Mesendoderm (in vitro differentiated cells): Measurements from ENCODE around the gene TNIP3.

Experiments used
- DNase-seq: peaks from one replicate; pipeline ENCODE4 v3.0.0; 2013
- H2AK5ac ChIP-seq: 2 replicates; pipeline ENCODE4 v1.6.1; 2013; ENCODE audit warnings: low read length, inconsistent platforms
- H2BK120ac ChIP-seq: 2 replicates; pipeline ENCODE4 v1.6.1; 2013; ENCODE audit warnings: low read depth, mild to moderate bottlenecking, low read length, moderate library complexity, mixed read lengths
- H2BK15ac ChIP-seq: replicated peaks from 2 replicates; pipeline ENCODE4 v1.6.1; 2013; ENCODE audit warnings: low read depth, mild to moderate bottlenecking, moderate library complexity
- H2BK5ac ChIP-seq: 2 replicates; pipeline ENCODE4 v1.6.1; 2013; ENCODE audit warnings: low read length, inconsistent platforms
- H3K18ac ChIP-seq: 2 replicates; pipeline ENCODE4 v1.6.1; 2013; ENCODE audit warnings: mild to moderate bottlenecking, low read length, mixed read lengths
- H3K23ac ChIP-seq: one replicate; pipeline ENCODE4 v1.6.1; 2013; ENCODE audit warnings: low read length
- H3K27ac ChIP-seq: 2 replicates; pipeline ENCODE4 v1.5.1; 2013; ENCODE audit warnings: low read depth, mild to moderate bottlenecking, inconsistent platforms, low read length, moderate library complexity
- H3K27me3 ChIP-seq: 2 replicates; pipeline ENCODE4 v1.6.1; 2013; ENCODE audit warnings: low read length, control low read depth, mild to moderate bottlenecking, inconsistent platforms; ENCODE audit not compliant: insufficient read depth, poor library complexity
- H3K36me3 ChIP-seq: 2 replicates; pipeline ENCODE4 v1.6.1; 2013; ENCODE audit warnings: low read length, inconsistent platforms; ENCODE audit not compliant: control insufficient read depth, insufficient read depth
- H3K4ac ChIP-seq: one replicate; pipeline ENCODE4 v1.6.1; 2013; ENCODE audit warnings: low read depth, mild to moderate bottlenecking, low read length, moderate library complexity
- H3K4me1 ChIP-seq: 2 replicates; pipeline ENCODE4 v1.6.1; 2013; ENCODE audit warnings: low read depth, low read length, inconsistent platforms; ENCODE audit not compliant: control insufficient read depth
- H3K4me2 ChIP-seq: 2 replicates; pipeline ENCODE4 v1.6.1; 2013; ENCODE audit warnings: low read length
- H3K4me3 ChIP-seq: 2 replicates; pipeline ENCODE4 v1.5.1; 2013; ENCODE audit warnings: mild to moderate bottlenecking, low read length
- H3K56ac ChIP-seq: one replicate; pipeline ENCODE4 v1.6.1; 2013; ENCODE audit warnings: low read length
- H3K79me1 ChIP-seq: 2 replicates; pipeline ENCODE4 v1.6.1; 2013; ENCODE audit warnings: low read length, inconsistent platforms
- H3K79me2 ChIP-seq: 2 replicates; pipeline ENCODE4 v1.6.1; 2013; ENCODE audit warnings: mild to moderate bottlenecking, low read length; ENCODE audit not compliant: control insufficient read depth, insufficient read depth
- H3K9ac ChIP-seq: 2 replicates; pipeline ENCODE4 v1.6.1; 2013; ENCODE audit warnings: low read length, inconsistent platforms
- H4K5ac ChIP-seq: one replicate; pipeline ENCODE4 v1.6.1; 2013; ENCODE audit warnings: low read length
- H4K8ac ChIP-seq: one replicate; pipeline ENCODE4 v1.6.1; 2013; ENCODE audit warnings: low read depth, mild to moderate bottlenecking, control low read depth, low read length, moderate library complexity
- WGBS: extraction: QIAGEN DNeasy Blood & Tissue Kit; methylation state at CpG from one replicate; pipeline ENCODE4 v1.1.7; 2013; ENCODE audit warnings: low lambda C conversion rate, missing lambda C conversion rate; ENCODE audit not compliant: insufficient coverage; ENCODE audit errors: extremely low coverage; 5-methylcytosine and 5-hydroxymethylcytosine counted together

TNIP3 gene

DNA sequence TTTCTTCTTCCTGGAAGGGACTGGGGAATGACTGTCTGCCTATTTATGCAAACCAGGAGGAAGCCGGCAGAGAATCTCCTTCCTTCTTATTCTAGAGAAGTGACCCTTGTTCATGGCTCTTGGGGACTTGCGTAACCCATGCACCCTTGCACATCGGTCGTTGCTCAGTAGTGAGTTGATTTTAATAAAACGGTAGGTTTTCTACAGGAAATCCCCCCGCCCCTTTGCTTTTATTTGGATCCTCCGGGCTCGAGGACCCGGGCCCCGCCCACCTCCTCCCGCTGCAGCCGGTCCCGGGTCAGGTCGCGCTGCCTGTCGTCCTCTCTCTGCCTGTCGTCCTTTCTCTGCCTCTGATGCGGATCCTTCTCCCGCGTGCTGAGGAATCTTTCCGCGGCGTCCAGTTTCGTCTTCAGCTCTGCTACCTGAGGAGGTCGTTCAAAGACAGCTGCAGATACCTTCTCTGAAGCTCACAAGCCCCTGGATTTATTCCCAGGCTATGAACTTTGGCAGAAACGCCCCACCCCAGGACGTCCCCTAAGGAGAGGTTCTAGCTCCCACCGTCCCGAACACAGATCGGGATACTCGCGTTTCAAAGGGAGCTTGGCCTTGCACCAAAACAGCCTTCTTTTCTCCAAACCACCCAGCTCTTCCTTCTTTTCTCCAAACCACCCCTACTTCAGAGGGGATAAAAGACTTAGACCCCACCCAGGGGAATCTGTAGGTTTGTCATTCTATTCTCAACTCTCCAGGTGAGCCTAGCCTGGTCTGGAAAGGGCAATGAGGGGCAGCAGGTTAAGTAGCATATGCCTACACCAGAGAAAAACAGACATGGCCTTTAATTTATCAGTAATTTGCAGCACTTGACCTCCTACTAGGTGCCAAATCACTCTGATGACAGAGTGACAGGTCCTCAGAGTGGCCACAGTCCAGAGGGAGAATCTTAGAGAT is 7.0 kb downstream of the TNIP3 start:
- Histone ChIP-seq H3K27me3 (no peaks in the 10 kb centered on the region), H3K4me2 (peak overlapping the region; percentile 72), H3K79me1 (no peaks in the 10 kb centered on the region), H3K27ac (no peak overlapping the region), H3K4me1 (no peaks in the 10 kb centered on the region), H2BK5ac (no peak overlapping the region), H2BK120ac (no peak overlapping the region), H4K8ac (no peak overlapping the region), H3K56ac (peak overlapping the region; percentile 77), H3K4ac (no peak overlapping the region), H2AK5ac (no peak overlapping the region), H3K4me3 (peak overlapping the region; percentile 62), H3K79me2 (no peaks in the 10 kb centered on the region), H3K18ac (peak overlapping the region; percentile 4), H3K36me3 (no peaks in the 10 kb centered on the region), H3K9ac (peak overlapping the region; percentile 58), H3K23ac (no peak overlapping the region), H2BK15ac (no peak overlapping the region), H4K5ac (no peak overlapping the region)
- no CpG with 5 or more reads among the region's 32 CpGs for WGBS
- DNase-seq, result peak; percentile 77

DNA sequence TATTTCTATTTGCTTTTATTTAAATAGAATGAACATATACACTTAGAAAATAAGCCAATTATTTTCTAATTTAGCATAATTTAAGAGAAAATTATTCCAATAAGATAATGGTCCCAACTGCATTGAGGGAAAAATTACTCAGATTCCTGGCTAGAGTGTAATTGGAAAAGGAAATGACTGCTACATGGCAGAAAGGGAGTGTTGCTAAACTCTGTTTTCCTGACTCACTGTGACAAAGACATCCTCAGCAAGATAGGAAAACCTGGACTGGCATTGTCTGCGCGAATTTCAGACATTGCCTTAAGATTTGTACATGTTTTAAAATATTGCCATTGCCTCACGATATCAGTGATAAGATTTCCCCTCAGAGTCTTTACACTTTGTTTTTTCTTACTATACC is 8.2 kb downstream of the TNIP3 start:
- no peaks in the 10 kb centered on the region for H3K36me3 ChIP-seq
- no peak overlapping the region for H2AK5ac ChIP-seq
- no peak overlapping the region for H3K9ac ChIP-seq
- H2BK15ac ChIP-seq, result no peak overlapping the region
- no peak overlapping the region for H4K8ac ChIP-seq
- no peaks in the 10 kb centered on the region for H3K79me2 ChIP-seq
- H3K27me3 ChIP-seq, result no peaks in the 10 kb centered on the region
- H3K4me2 ChIP-seq, result no peak overlapping the region
- no peak overlapping the region for H3K56ac ChIP-seq
- no peaks in the 10 kb centered on the region for H3K79me1 ChIP-seq
- H3K27ac ChIP-seq, result no peak overlapping the region
- no peak overlapping the region for H4K5ac ChIP-seq
- H3K18ac ChIP-seq, result no peak overlapping the region
- peak; percentile 79 for DNase-seq
- H3K4me3 ChIP-seq, result no peak overlapping the region
- H2BK5ac ChIP-seq, result no peak overlapping the region
- WGBS, result no CpG with 5 or more reads among the region's 3 CpGs
- no peak overlapping the region for H2BK120ac ChIP-seq
- H3K23ac ChIP-seq, result no peak overlapping the region
- no peaks in the 10 kb centered on the region for H3K4me1 ChIP-seq
- H3K4ac ChIP-seq, result no peak overlapping the region

- no peaks in the 10 kb centered on the region for H3K79me2 ChIP-seq
- H2AK5ac ChIP-seq, result no peak overlapping the region
- no peak overlapping the region for H3K9ac ChIP-seq
- no peak overlapping the region for H2BK15ac ChIP-seq
- no peak overlapping the region for H3K23ac ChIP-seq
- no peak overlapping the region for H3K27ac ChIP-seq
- no peaks in the 10 kb centered on the region for H3K79me1 ChIP-seq
- no peak overlapping the region for H3K56ac ChIP-seq
- no peak for DNase-seq
- H2BK5ac ChIP-seq, result no peak overlapping the region
- H4K5ac ChIP-seq, result no peak overlapping the region
- no peaks in the 10 kb centered on the region for H3K4me1 ChIP-seq
- no peak overlapping the region for H3K4me2 ChIP-seq
- H3K27me3 ChIP-seq, result no peaks in the 10 kb centered on the region
- WGBS, result no CpG with 5 or more reads among the region's 4 CpGs
- H3K4ac ChIP-seq, result no peak overlapping the region
- H3K4me3 ChIP-seq, result no peak overlapping the region
- no peaks in the 10 kb centered on the region for H3K36me3 ChIP-seq
- H2BK120ac ChIP-seq, result no peak overlapping the region
- H4K8ac ChIP-seq, result no peak overlapping the region
- no peak overlapping the region for H3K18ac ChIP-seq
Measured at GRCh38 chr4:121154103-121154515, 10.0 kb downstream of the TNIP3 start.

DNA sequence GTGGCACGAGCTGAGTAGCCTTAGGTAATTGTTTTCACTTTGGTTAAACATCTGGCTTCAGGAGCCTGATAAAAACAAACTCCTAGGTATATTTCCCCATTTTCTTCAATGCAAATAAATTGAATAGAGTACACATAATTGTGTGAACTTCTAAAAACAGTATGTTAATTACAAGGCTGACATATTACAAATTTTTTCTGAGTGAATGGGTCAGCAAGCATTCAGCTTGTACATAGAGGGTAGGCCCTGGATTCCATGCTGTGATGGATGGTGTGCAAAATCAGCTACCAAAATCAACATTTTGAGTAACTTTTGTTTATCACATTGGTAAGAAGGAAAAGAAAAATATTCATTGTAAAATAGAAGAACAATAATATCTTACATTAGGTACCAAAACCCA is 12.2 kb downstream of the TNIP3 start:
- WGBS, result no CpG with 5 or more reads among the region's 1 CpG
- no peak overlapping the region for H3K56ac ChIP-seq
- H4K5ac ChIP-seq, result no peak overlapping the region
- H3K27ac ChIP-seq, result no peak overlapping the region
- H3K23ac ChIP-seq, result no peak overlapping the region
- no peak overlapping the region for H3K18ac ChIP-seq
- no peak overlapping the region for H2BK120ac ChIP-seq
- H3K27me3 ChIP-seq, result no peaks in the 10 kb centered on the region
- H3K4me2 ChIP-seq, result no peak overlapping the region
- H3K4me3 ChIP-seq, result no peak overlapping the region
- no peaks in the 10 kb centered on the region for H3K36me3 ChIP-seq
- H3K79me1 ChIP-seq, result no peaks in the 10 kb centered on the region
- no peak for DNase-seq
- H3K79me2 ChIP-seq, result no peaks in the 10 kb centered on the region
- H2BK5ac ChIP-seq, result no peak overlapping the region
- H2BK15ac ChIP-seq, result no peak overlapping the region
- no peak overlapping the region for H3K9ac ChIP-seq
- H3K4me1 ChIP-seq, result no peaks in the 10 kb centered on the region
- H4K8ac ChIP-seq, result no peak overlapping the region
- H3K4ac ChIP-seq, result no peak overlapping the region
- H2AK5ac ChIP-seq, result no peak overlapping the region

GRCh38 chr4:121150486-121150885 is 13.6 kb downstream of the TNIP3 start:
- Histone ChIP-seq H3K9ac (no peak overlapping the region), H3K23ac (no peak overlapping the region), H3K4me2 (no peak overlapping the region), H2AK5ac (no peak overlapping the region), H2BK15ac (no peak overlapping the region), H4K8ac (no peak overlapping the region), H3K79me1 (no peaks in the 10 kb centered on the region), H3K56ac (no peak overlapping the region), H3K18ac (no peak overlapping the region), H3K27me3 (no peaks in the 10 kb centered on the region), H2BK5ac (no peak overlapping the region), H3K4me3 (no peak overlapping the region), H3K79me2 (no peaks in the 10 kb centered on the region), H3K4ac (no peak overlapping the region), H4K5ac (no peak overlapping the region), H3K36me3 (no peaks in the 10 kb centered on the region), H3K4me1 (no peaks in the 10 kb centered on the region), H2BK120ac (no peak overlapping the region), H3K27ac (no peak overlapping the region)
- no CpG with 5 or more reads among the region's 1 CpG for whole genome bisulfite sequencing
- no peak for DNase-seq
